ENCODE data around the gene PRDX5. TPM values are rescaled to one million over a fixed set of nuclear protein-coding genes. Genes with fewer than 3 reads are reported as not detected.

Gene PRDX5
- total RNA-seq, 1 experiment from 2014 or later, result 232 TPM

DNA sequence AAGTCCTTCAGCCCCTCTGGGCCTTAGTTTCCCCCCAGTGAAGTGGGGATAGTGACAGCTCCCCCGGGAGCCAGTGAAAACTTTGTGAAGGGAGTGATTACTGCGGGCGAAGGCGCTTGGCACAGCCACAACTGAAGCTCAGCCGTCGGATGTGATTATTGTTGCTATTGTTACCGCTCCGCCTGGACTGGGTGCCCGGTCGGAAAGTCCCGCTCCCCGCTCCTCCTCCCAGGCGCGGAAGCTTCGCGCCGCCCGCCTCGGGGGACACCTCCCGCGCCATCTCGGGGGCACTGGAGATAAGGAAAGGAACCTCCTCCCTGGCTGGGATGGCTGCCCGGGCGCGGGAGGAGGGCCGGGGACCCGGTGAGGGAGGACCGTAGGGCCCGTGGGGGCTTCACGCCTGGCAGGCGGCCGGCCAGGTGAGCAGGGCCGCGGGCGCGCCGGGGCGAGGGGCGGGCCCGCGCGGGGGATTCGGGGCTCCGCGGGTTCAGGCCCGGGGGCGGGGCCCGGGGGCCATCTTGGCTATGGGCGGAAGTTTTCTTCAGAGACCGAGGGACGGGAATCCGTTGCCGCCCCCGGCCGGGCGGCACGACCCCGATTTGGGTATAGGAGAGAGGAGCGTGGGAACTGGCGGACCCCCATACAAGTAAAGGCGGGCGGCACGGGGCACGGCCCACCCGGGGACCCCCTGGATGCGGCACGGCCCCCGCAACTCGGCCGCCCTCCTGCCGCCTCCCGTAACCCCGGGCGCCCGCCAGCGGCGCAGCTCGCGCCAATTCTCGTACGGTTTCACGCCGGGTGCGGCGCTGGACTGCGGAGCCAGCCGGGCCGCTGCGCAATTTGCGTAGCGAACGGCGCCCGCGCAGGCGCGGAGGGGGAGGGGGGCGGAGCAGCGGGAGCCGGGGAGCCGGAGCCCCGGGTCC lies 32.7 kb upstream of the PRDX5 start, which contains the start of gene GPR137:
GPR137 (plus strand) TSS at position 887 of the 923 bp plus-strand sequence. CDS start 677 bp downstream, outside the sequence.
- peak within 1 kb of the TSS; percentile 95 for H3K4me3 ChIP-seq
- no peaks in the 10 kb centered on the region for H3K9me3 ChIP-seq (replicated peaks)
- peaks cover 3% of the 10 kb centered on the region for H3K27me3 ChIP-seq (replicated peaks)
- peak; percentile 84 to 98 for DNase-seq (ENCODE audit: low read depth in 1 of 2, low spot score in 2 of 2)
- peak within 1 kb of the TSS; percentile 77 for H3K27ac ChIP-seq
- H3K36me3 ChIP-seq, result peaks cover 24% of the 10 kb centered on the region
- peaks cover 20% of the 10 kb centered on the region for H3K4me1 ChIP-seq (replicated peaks)

- Histone ChIP-seq H3K4me1 (replicated peaks) (peaks cover 20% of the 10 kb centered on the region), H3K4me3 (peak overlapping the region; percentile 95), H3K27me3 (replicated peaks) (peaks cover 12% of the 10 kb centered on the region), H3K36me3 (peaks cover 24% of the 10 kb centered on the region), H3K27ac (peak overlapping the region; percentile 77), H3K9me3 (replicated peaks) (no peaks in the 10 kb centered on the region)
- DNase-seq (ENCODE audit: low read depth in 1 of 2, low spot score in 2 of 2), result peak in 1 of 2 experiments; percentile 32
Measured at GRCh38 chr11:64285885-64286800, 31.8 kb upstream of the PRDX5 start.

DNA sequence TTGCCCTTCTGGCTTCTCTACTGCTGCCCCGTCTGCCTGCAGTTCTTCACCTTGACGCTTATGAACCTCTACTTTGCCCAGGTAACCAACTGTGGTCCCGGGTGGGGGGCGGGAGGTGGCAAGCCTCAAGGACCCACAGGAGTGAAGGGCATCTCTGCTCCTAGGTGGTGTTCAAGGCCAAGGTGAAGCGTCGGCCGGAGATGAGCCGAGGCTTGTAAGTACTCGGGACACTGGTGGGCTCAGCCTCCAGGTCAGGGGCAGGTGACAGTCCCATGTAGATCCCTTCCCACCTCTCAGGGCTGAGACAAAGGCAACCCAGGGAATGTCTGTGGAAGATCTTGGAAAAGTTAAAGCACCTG lies 31.1 kb upstream of the PRDX5 start:
- H3K4me1 ChIP-seq (replicated peaks), result peaks cover 23% of the 10 kb centered on the region
- peaks cover 18% of the 10 kb centered on the region for H3K27me3 ChIP-seq (replicated peaks)
- H3K36me3 ChIP-seq, result peaks cover 19% of the 10 kb centered on the region
- H3K9me3 ChIP-seq (replicated peaks), result 0 out of 2 replicates have a peak, but pooled peaks cover under 1% of the 10 kb centered on the region
- DNase-seq (ENCODE audit: low read depth in 1 of 2, low spot score in 2 of 2), result no peak
- H3K4me3 ChIP-seq, result no peak overlapping the region
- H3K27ac ChIP-seq, result no peak overlapping the region

DNA sequence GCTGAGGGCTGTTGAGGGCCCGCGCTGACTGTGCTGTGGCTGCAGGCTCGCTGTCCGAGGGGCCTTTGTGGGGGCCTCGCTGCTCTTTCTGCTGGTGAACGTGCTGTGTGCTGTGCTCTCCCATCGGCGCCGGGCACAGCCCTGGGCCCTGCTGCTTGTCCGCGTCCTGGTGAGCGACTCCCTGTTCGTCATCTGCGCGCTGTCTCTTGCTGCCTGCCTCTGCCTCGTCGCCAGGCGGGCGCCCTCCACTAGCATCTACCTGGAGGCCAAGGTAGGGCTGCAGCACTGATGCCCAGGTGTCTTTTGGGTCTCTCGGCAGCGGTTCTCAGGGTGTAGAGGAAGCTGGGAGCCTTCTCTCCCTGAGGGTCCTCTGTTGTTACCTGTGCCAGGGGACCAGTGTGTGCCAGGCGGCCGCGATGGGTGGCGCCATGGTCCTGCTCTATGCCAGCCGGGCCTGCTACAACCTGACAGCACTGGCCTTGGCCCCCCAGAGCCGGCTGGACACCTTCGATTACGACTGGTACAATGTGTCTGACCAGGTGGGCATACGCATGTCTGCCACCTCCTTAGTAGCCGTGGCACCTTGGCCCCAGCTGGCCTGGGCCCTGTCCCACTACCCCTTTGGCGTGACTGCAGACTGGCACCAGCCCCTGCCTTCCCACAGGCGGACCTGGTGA lies 30.1 kb upstream of the PRDX5 start:
- peaks cover 12% of the 10 kb centered on the region for H3K36me3 ChIP-seq
- peaks cover 28% of the 10 kb centered on the region for H3K27me3 ChIP-seq (replicated peaks)
- DNase-seq (ENCODE audit: low read depth in 1 of 2, low spot score in 2 of 2), result no peak
- H3K4me3 ChIP-seq, result no peak overlapping the region
- no peak overlapping the region for H3K27ac ChIP-seq
- H3K4me1 ChIP-seq (replicated peaks), result peaks cover 27% of the 10 kb centered on the region
- H3K9me3 ChIP-seq (replicated peaks), result 0 out of 2 replicates have a peak, but pooled peaks cover 3% of the 10 kb centered on the region

- peaks cover 34% of the 10 kb centered on the region for H3K27me3 ChIP-seq (replicated peaks)
- H3K9me3 ChIP-seq (replicated peaks), result 0 out of 2 replicates have a peak, but pooled peaks cover 3% of the 10 kb centered on the region
- peaks cover 26% of the 10 kb centered on the region for H3K4me1 ChIP-seq (replicated peaks)
- H3K4me3 ChIP-seq, result no peak overlapping the region
- H3K27ac ChIP-seq, result no peak overlapping the region
- H3K36me3 ChIP-seq, result peaks cover 7% of the 10 kb centered on the region
- no peak for DNase-seq (ENCODE audit: low read depth in 1 of 2, low spot score in 2 of 2)
Measured at GRCh38 chr11:64288353-64288750, 29.6 kb upstream of the PRDX5 start.

DNA sequence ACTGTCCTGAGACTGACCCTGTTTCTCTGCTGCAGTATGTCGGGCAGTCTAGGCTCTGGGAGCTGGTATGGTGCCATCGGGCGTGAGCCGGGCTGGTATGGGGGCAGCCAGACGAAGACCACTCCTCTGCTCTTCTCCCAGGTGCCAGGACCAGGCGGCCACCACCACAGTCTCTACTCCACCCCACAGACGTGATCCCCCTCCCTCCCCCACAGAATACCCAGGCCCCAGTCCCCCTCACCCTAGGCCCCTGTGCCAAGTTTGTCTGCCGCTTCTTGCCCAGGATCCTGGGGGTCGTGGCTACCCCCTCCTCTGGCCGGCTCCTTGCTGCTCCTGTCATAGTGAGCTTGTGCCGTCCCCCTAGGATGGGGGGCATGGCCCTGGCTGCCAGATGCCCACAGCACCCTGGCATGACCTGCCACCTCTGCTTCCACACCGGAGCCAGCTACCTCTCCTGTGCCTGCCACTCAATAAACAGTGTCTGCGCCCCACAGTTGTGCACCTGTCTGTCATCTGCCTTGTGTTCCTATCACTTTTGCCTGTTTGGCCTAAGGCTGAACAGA lies 28.8 kb upstream of the PRDX5 start:
- H3K4me1 ChIP-seq (replicated peaks), result peaks cover 19% of the 10 kb centered on the region
- H3K36me3 ChIP-seq, result peaks cover 5% of the 10 kb centered on the region
- H3K9me3 ChIP-seq (replicated peaks), result 0 out of 2 replicates have a peak, but pooled peaks cover 3% of the 10 kb centered on the region
- H3K27ac ChIP-seq, result no peak overlapping the region
- H3K4me3 ChIP-seq, result no peak overlapping the region
- DNase-seq (ENCODE audit: low read depth in 1 of 2, low spot score in 2 of 2), result no peak
- peaks cover 41% of the 10 kb centered on the region for H3K27me3 ChIP-seq (replicated peaks)

DNA sequence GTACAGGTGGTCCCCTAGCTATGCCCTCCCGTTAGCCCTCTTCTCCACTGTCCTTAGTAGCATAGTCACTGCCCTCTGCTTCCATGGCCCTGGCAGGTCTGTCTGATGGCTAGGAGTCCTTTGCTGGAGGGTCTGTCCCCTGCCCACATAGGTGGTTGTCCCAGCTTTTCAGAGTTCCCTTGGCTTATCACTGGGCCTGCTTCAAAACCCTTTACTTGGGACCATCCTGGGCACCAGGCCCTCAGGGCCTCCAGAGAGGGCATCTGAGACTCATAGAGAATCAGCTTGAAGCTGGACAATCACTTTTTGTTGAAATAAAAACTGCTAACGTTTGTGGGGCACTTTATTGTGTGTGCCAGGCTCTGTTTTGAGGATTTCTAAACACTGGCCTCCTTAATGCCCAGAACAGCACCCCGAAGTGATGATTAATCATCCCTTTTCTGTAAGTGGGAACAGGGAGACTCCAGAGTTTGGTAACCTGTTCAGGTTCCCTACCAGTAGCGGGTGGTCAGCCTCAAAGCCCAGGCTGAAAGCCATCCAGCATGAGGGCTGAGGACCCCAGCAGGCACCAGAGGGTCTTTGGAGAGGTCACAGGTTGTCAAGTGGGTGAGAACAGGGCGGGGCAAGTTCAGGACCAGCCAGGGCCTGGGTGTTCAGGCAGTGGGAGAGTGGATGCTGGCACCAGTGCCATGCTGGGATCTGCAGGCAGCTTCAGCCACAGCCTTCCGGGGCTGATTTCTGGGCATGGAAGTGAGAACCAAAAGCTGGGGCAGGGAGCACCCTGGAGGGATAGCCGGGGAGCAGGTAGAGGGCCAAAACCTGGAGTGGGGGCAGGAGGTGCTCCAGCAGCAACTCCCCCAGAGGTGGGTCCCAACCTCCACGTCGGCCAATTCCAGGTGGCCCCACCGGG lies 27.3 kb upstream of the PRDX5 start:
- no peak overlapping the region for H3K27ac ChIP-seq
- H3K4me3 ChIP-seq, result no peak overlapping the region
- peaks cover 50% of the 10 kb centered on the region for H3K27me3 ChIP-seq (replicated peaks)
- 0 out of 2 replicates have a peak, but pooled peaks cover 3% of the 10 kb centered on the region for H3K9me3 ChIP-seq (replicated peaks)
- H3K4me1 ChIP-seq (replicated peaks), result peaks cover 18% of the 10 kb centered on the region
- DNase-seq (ENCODE audit: low read depth in 1 of 2, low spot score in 2 of 2), result no peak
- peaks cover under 1% of the 10 kb centered on the region for H3K36me3 ChIP-seq

GRCh38 chr11:64291262-64291751 lies 26.6 kb upstream of the PRDX5 start, which contains the start of gene KCNK4:
TSS of gene KCNK4 (plus strand) at chr11:64291302. CDS start at chr11:64293019, 1,717 bp downstream.
- no peak within 1 kb of the TSS for H3K4me3 ChIP-seq
- no peak for DNase-seq (ENCODE audit: low read depth in 1 of 2, low spot score in 2 of 2)
- no peak within 1 kb of the TSS for H3K27ac ChIP-seq
- peaks cover 12% of the 10 kb centered on the region for H3K4me1 ChIP-seq (replicated peaks)
- peaks cover 51% of the 10 kb centered on the region for H3K27me3 ChIP-seq (replicated peaks)
- H3K9me3 ChIP-seq (replicated peaks), result 0 out of 2 replicates have a peak, but pooled peaks cover 3% of the 10 kb centered on the region
- H3K36me3 ChIP-seq, result no peaks in the 10 kb centered on the region; the same call in 1 of the 2 replicates

DNA sequence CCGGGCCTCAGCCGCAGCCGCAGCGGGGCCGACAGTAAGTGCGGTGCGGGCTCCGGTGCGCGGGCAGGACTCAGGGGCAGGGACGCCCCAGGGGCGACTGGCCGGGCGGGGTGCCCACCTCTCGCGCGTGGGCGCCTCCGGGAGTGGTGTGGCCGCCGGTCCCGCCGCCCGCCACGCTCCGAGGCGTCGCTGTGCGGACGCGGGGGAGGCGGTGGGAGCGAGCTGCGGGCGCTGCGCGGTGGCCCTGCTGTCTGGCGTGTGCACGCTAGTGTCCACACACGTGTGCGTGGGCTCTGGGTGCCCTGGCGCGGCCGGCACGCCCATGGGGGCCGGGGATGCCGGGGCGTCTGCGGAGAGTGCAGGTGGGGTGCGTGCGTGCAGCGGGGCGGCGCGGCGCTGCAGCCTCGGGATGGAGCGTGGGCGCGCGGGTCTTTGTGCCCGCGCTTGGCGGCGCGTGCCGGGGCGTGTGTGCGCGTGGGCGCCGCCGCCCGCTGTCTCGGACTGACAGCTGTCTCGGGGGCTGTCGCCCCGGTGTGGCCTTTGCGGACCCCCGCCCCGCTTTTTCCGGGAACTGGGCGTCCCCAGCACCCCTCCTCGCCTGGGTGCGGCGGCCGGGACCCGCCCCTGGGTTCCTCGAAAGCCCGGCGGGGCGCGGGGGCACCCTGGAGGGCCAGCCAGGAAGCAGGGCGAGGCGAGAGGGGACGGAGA lies 26.0 kb upstream of the PRDX5 start:
- H3K27me3 ChIP-seq (replicated peaks), result peaks cover 56% of the 10 kb centered on the region
- H3K4me1 ChIP-seq (replicated peaks), result peaks cover 10% of the 10 kb centered on the region
- H3K27ac ChIP-seq, result no peak overlapping the region
- no peak for DNase-seq (ENCODE audit: low read depth in 1 of 2, low spot score in 2 of 2)
- H3K4me3 ChIP-seq, result no peak overlapping the region
- no peaks in the 10 kb centered on the region; the same call in 1 of the 2 replicates for H3K36me3 ChIP-seq
- H3K9me3 ChIP-seq (replicated peaks), result 0 out of 2 replicates have a peak, but pooled peaks cover 3% of the 10 kb centered on the region

DNA sequence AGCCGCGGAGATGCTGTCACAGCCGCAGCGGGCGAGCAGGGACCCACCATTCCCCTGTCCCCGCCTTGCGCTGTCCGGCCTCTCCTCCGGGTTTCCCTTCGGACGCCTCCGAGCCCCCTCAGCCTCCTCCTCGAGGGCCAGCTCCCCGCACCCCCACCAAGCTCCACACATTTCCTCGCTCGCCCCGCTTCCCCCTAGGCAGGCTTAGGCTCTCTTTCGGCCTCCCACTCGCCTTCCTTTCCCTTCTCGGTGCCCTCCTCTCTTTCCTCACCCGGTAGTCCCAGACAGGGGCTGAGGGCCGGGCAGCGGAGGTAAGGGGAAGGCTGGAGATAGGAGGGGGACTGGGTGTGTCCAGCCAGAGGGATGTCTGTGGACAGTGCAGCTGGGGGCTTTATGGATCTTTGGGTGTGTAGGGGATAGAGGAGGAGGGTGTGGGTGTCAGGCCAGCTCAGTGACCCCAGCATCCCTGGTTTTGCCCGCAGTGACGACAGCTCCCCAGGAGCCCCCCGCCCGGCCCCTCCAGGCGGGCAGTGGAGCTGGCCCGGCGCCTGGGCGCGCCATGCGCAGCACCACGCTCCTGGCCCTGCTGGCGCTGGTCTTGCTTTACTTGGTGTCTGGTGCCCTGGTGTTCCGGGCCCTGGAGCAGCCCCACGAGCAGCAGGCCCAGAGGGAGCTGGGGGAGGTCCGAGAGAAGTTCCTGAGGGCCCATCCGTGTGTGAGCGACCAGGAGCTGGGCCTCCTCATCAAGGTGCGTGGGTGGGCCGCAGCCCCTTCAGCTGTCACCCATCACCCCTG lies 25.3 kb upstream of the PRDX5 start:
- H3K27me3 ChIP-seq (replicated peaks), result peaks cover 61% of the 10 kb centered on the region
- 0 out of 2 replicates have a peak, but pooled peaks cover 3% of the 10 kb centered on the region for H3K9me3 ChIP-seq (replicated peaks)
- H3K4me3 ChIP-seq, result no peak overlapping the region
- peaks cover 10% of the 10 kb centered on the region for H3K4me1 ChIP-seq (replicated peaks)
- no peaks in the 10 kb centered on the region; the same call in 1 of the 2 replicates for H3K36me3 ChIP-seq
- H3K27ac ChIP-seq, result no peak overlapping the region
- no peak for DNase-seq (ENCODE audit: low read depth in 1 of 2, low spot score in 2 of 2)

DNA sequence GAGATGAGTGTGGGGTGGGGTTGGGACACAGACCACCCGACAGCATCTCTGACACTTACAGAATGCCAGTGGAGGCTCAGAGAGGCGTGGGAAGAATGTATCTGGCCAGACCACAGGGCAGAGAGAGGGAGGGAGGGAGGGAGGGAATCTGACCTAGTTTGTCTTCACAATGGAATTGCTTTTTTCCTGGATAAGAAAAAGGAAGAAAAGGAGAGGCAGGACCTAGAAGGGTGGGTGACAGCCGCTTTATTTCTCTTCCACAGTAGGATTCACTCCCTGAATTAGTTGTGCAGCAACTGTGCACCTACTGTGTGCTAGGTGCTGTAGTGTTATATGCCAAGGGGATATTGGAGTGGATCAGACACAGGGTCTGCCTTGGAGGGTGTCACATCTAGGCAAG lies 23.1 kb upstream of the PRDX5 start:
- Histone ChIP-seq H3K4me3 (no peak overlapping the region), H3K36me3 (no peaks in the 10 kb centered on the region; the same call in 1 of the 2 replicates), H3K9me3 (replicated peaks) (0 out of 2 replicates have a peak, but pooled peaks cover 3% of the 10 kb centered on the region), H3K27me3 (replicated peaks) (peaks cover 80% of the 10 kb centered on the region), H3K4me1 (replicated peaks) (peaks cover 10% of the 10 kb centered on the region), H3K27ac (no peak overlapping the region)
- DNase-seq (ENCODE audit: low read depth in 1 of 2, low spot score in 2 of 2), result no peak
